Erythroblast (primary cell): ENCODE measurements around the gene NR2C2.

Experiments
- GATA1 ChIP-seq: IDR thresholded peaks from 2 replicates; pipeline ENCODE4 v1.6.1; 2011; ENCODE audit warnings: low read depth, mild to moderate bottlenecking, control low read depth, low read length, moderate library complexity
- POLR2A ChIP-seq: IDR thresholded peaks from 2 replicates; pipeline ENCODE4 v1.6.1; 2011; ENCODE audit warnings: mild to moderate bottlenecking, low read length

- TF ChIP-seq POLR2A = no peak
- no peak for TF ChIP-seq GATA1
Measured at GRCh38 chr3:15063656-15064286, 116.4 kb downstream of the NR2C2 start.
